Colon (tissue), 2 donors: ENCODE data around the gene IQCE.
"Not testable (repeated sequence)": the region's sequence is repeated elsewhere in the genome, so short reads cannot be mapped to it uniquely, and the experiment has no call there.

Source experiments
- FAIRE-seq: peaks from 2 replicates; lab custom pipeline; 2012; peaks lifted over from hg19 to GRCh38; lab: Jason Lieb, UNC
- donor health status: control.
- donor health status: control.

The IQCE gene

GRCh38 chr7:2532816-2533215 is 26.0 kb upstream of the IQCE start:
- not testable (repeated sequence) for FAIRE-seq

DNA sequence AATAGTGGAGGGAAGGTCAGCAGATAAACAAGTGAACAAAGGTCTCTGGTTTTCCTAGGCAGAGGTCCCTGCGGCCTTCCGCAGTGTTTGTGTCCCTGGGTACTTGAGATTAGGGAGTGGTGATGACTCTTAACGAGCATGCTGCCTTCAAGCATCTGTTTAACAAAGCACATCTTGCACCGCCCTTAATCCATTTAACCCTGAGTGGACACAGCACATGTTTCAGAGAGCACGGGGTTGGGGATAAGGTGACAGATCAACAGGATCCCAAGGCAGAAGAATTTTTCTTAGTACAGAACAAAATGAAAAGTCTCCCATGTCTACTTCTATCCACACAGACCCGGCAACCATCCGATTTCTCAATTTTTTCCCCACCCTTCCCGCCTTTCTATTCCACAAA is 25.2 kb upstream of the IQCE start:
- FAIRE-seq: not testable (repeated sequence)

- not testable (repeated sequence) for FAIRE-seq
Measured at GRCh38 chr7:2534214-2534613, 24.6 kb upstream of the IQCE start.

DNA sequence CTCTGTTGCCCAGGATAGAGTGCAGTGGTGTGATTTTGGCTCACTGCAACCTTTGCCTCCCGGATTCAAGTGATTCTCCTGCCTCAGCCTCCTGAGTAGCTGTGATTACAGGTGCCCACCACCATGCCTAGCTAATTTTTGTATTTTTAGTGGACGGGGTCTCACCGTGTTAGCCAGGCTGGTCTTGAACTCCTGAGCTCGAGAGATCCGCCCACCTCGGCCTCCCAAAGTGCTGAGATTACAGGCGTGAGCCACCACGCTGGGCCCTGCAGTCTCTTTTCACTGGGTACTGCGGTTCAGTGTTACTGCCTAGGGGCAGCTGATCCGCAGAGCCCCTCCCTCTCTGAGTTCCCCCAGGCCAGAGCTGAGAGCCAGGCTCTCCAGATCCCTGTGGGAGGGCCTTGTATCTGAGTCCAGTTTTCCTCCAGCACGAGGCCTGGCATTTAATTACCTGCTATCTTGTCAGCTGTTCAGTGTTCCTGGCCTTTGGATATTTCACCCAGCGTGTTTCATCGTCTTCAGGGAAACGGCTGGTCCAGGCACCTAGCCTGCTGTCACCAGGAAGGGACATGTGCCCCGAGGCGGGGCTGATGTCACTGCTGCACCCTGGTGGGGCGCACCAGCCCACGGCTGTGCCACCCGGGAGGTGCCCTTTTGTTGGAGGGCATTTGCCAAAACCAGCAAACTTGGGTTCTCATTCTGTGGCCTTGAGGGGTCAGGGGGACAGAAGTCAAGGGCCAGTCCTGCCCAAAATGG is 22.7 kb upstream of the IQCE start:
- FAIRE-seq: not testable (repeated sequence)

GRCh38 chr7:2537981-2538851 is 20.6 kb upstream of the IQCE start:
- no peak for FAIRE-seq

- FAIRE-seq: no peak
Measured at GRCh38 chr7:2539031-2539911, 19.5 kb upstream of the IQCE start.

- FAIRE-seq: no peak
Measured at GRCh38 chr7:2540133-2540532, 18.6 kb upstream of the IQCE start.

- FAIRE-seq: no peak
Measured at GRCh38 chr7:2540641-2541051, 18.1 kb upstream of the IQCE start.

DNA sequence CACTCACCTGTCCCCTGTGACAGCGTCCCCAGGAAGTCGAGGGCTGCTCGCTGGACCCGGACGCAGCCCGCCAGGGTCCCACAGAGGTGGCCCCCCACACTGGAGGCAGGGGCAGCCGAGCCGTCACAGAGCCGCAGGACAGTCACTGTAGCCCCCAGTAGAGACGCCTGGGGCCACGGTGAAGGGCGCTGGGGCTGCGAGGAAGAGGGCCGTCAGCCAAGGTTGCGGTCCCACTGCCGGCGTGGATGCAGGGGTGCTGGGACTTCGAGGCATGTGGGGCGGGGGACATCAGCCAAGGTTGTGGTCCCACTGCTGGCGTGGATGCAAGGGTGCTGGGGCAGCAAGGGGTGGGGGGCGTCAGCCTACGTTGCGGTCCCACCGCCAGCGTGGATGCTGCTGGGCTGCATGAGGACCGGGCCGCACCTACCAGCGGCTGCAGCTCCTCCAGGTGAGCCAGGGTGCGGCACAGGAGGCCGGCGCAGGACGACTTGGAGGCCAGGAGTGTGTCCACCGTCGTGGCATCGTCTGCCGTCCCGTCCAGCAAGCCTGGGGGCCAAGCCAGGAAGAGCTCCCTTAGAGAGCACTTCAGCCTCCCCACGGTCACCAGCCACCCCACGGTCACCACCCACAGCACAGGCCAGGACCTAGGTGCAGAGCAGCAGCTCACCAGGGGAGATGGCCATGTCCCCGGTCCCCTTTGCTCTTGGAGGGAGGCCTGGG is 17.3 kb upstream of the IQCE start:
- FAIRE-seq: no peak

- FAIRE-seq: no peak
Measured at GRCh38 chr7:2542011-2542915, 16.5 kb upstream of the IQCE start.

DNA sequence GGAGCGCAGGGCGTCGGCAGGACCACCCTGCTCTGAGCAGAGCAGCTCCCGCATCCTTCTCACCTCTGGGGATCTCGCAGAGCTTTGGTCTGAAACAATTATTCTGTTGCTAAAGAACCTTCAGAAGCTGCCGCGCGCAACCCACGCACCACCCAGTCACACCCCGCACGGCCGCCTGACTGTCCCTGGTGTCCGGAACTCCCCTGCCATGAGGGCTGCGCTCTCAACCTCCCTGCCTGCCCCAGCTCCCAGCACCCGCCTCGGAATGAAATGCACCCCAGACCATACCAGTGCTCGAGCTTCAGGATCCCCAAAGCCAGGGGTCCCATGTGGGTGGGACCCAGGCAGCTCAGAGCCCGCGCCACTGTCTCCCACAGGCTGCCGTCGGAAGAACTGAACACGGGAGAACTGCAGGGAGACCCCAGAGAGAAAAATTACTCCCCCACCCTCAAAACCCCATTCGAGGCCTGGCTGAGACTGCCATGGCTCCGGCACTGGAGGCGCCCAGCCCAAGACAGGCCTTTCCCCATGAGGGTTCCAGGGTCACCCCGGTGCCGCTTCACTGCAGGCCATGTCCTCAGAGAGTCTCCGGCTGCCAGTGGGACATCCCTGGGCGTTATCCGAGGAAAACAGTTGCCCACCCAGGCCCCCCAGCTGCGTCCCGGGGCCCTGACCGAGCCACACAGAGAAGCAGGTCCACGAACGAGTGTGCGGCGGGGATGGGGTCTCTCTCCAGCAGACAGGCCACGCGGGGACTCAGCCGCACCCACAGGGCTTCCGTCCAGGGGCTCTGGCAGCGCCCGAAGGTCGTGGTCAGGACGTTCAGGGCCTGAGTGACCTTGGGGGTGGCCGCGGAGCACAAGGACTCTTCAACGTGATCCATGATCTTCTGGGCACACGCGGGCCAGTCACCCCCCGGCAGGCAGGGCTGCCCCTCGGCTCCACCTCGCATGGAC is 15.6 kb upstream of the IQCE start:
- FAIRE-seq: no peak

DNA sequence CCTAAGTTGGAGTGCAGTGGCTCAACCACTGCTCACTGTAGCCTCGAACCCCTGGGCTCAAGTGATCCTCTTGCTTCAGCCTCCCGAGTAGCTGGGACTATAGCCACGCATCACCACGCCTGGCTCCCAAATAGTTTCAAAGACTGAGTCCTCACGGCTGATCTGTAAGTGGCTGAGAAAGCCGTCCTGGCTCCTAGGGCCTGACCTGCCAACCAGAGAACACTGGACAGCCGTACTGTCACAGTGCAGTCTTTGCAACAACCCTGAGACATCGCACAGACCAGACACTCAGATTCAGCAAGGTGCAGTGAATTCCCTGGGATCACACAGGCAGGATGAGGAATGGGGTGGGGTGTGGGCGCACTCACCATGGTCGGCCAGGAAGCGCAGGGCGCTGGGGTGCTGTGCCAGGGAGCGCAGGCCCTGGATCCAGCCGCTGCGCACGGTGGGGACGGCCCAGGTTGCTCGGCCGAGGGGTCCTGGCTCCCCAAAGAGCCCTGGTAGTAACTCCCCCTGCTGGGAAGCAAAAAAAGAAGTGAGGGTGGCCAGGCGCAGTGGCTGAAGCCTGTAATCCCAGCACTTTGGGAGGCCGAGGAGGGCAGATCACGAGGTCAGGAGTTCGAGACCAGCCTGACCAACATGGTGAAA is 14.1 kb upstream of the IQCE start:
- no peak for FAIRE-seq

GRCh38 chr7:2545746-2546425 is 12.9 kb upstream of the IQCE start:
- FAIRE-seq: no peak

- FAIRE-seq: no peak
Measured at GRCh38 chr7:2546776-2547586, 11.8 kb upstream of the IQCE start.

GRCh38 chr7:2551418-2551817 is 7.4 kb upstream of the IQCE start:
- FAIRE-seq: no peak

GRCh38 chr7:2553108-2553507 is 5.7 kb upstream of the IQCE start:
- FAIRE-seq: no peak

DNA sequence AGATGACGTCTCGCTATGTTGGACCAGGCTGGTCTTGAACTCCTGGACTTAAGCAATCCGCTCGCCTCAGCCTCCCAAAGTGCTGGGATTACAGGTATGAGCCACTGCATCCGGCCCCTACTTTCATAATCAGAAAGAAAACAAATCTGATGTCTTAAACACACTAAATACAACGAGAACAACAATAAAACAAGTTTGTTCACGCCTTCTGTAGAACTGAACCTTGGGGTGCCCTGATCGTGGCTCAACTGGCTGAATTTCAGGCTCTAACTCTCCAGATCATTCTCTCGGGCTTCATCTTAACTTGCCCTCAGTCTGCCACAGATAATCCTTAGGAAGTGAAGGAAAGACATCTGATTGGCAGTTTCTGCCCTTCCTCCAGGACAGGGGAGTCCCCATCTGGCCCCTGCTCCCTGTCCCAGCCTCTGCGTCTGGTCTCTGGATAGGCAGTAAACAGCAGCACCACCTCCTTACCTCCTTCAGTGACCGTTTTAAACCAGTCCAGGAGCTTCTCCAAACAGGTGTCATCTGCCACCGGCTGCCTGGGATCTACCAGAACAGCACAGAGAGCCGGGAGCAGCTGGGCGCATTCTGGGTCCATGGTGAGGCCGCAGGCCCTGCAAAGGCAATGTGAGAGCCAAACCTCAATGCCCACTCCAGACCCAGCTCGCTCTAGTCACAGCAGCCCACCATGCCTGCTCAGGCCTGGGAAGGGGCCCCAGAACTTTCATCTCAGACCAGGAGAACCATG is 4.8 kb upstream of the IQCE start:
- FAIRE-seq: no peak
